ENCODE data around the gene IQCE. TPM values are rescaled to one million over a fixed set of nuclear protein-coding genes. Genes with fewer than 3 reads are reported as not detected.

Gene IQCE
- total RNA-seq, 1 experiment from 2014 or later = 21.4 TPM

GRCh38 chr7:2634267-2635145, 75.7 kb downstream of the IQCE start:
- CTCF ChIA-PET = no interaction called here
- intact Hi-C loops (cut with micrococcal nuclease) = no loop called here
- TF ChIP-seq, protein P1, sequence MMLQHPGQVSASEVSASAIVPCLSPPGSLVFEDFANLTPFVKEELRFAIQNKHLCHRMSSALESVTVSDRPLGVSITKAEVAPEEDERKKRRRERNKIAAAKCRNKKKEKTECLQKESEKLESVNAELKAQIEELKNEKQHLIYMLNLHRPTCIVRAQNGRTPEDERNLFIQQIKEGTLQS (IDR thresholded peaks at IDR 0.05) = no peak
- TF ChIP-seq TCF7L2 (IDR thresholded peaks at IDR 0.05; ENCODE audit: borderline replicate concordance, extremely low read depth, insufficient read depth, insufficient read length) (no peak), ZFX (IDR thresholded peaks at IDR 0.05) (no peak), REST (IDR thresholded peaks at IDR 0.05; ENCODE audit: low read depth) (no peak), ELF1 (IDR thresholded peaks at IDR 0.05; ENCODE audit: borderline replicate concordance, low read depth) (no peak), SIN3A (IDR thresholded peaks at IDR 0.05; ENCODE audit: low read depth) (no peak), ZNF274 (IDR thresholded peaks at IDR 0.05; ENCODE audit: low read depth, low read length) (no peak), EGR1 (IDR thresholded peaks at IDR 0.05; ENCODE audit: low read depth) (no peak), SP1 (IDR thresholded peaks at IDR 0.05; ENCODE audit: low read depth) (no peak), RAD21 (IDR thresholded peaks at IDR 0.05; ENCODE audit: low read depth) (no peak), CBX3 (IDR thresholded peaks at IDR 0.05; ENCODE audit: low read depth) (no peak), FOSL1 (IDR thresholded peaks at IDR 0.05; ENCODE audit: low read depth) (no peak), SRF (IDR thresholded peaks at IDR 0.05; ENCODE audit: low read depth) (no peak)
- Histone ChIP-seq H3K36me3 (ENCODE audit: control insufficient read depth in 1 of 2, insufficient read depth in 2 of 2, low read length in 2 of 2) (no peaks in the 10 kb centered on the region), H3K9me2 (ENCODE audit: insufficient read depth) (no peaks in the 10 kb centered on the region), H2AFZ (ENCODE audit: low read depth, low read length, poor library complexity, severe bottlenecking) (no peak overlapping the region), H3K4me2 (ENCODE audit: low read length) (peak overlapping the region; percentile 98), H3K9me3 (ENCODE audit: control insufficient read depth in 1 of 2, insufficient read depth in 1 of 2, low read depth in 1 of 2, low read length in 2 of 2) (no peaks in the 10 kb centered on the region), H3K9ac (ENCODE audit: low read length) (peak overlapping the region; percentile 74), H3K4me3 (replicated peaks in 1 of 2; ENCODE audit: low read depth in 1 of 2, low read length in 2 of 2) (peak overlapping the region in 1 of 2 experiments; percentile 77; a peak in 2 of 4 replicates), H3K27me3 (ENCODE audit: insufficient read depth, low read length) (no peaks in the 10 kb centered on the region), H3K27ac (ENCODE audit: low read depth, low read length) (peak overlapping the region; percentile 81), H3K79me2 (ENCODE audit: insufficient read depth, low read length) (peaks cover 32% of the 10 kb centered on the region; the same call in 1 of the 2 replicates), H3K4me1 (ENCODE audit: control insufficient read depth in 1 of 2, insufficient read depth in 2 of 2, low read length in 2 of 2) (peaks cover 11 to 38% of the 10 kb centered on the region in 2 experiments), H4K20me1 (ENCODE audit: insufficient read depth) (no peaks in the 10 kb centered on the region)
- RAD21 ChIA-PET (ENCODE audit: low non-redundant PET in 1 of 2, low total read pairs in 2 of 2, uncharacterized antibody in 2 of 2, unreplicated experiment in 2 of 2) = no interaction called here
- POLR2A ChIA-PET = interaction anchor here (0.6 kb wide), 1 partner anchor 8 kb away, joined by 4 read pairs; no protein-coding TSS in a partner anchor
- DNase-seq (ENCODE audit: low read depth, low spot score) = no peak
- BruUV-seq (replicated peaks) = TSS peak; percentile 24
- no peak for ATAC-seq
